ENCODE results near the gene SHB. TPM values are rescaled to one million over a fixed set of nuclear protein-coding genes. Genes with fewer than 3 reads are reported as not detected.

The SHB gene
- total RNA-seq, 4 donors from 2014 or later = 27.6 to 42.6 (median 34.5) TPM

- H3K4me3 ChIP-seq (ENCODE audit: low read depth, poor library complexity, severe bottlenecking) = no peak overlapping the region
- no peak for DNase-seq (ENCODE audit: low spot score in 2 of 2)
- intact Hi-C loops (cut with DNase I; ENCODE audit: low total_unique reads) = no loop called here
- 76 to 80% methylated on average over 15 of the region's 15 CpGs for whole genome bisulfite sequencing, 2 donors
- TF ChIP-seq CTCF (IDR thresholded peaks at IDR 0.05) (no peak), POLR2A (IDR thresholded peaks at IDR 0.05) (no peak)
Observed at GRCh38 chr9:37925786-37926736, 143.0 kb downstream of the SHB start.

GRCh38 chr9:37925006-37925405 lies 144.0 kb downstream of the SHB start:
- WGBS, 2 donors = 81 to 89% methylated on average over 5 to 6 of the region's 6 CpGs
- intact Hi-C loops (cut with DNase I; ENCODE audit: low total_unique reads) = no loop called here
- DNase-seq (ENCODE audit: low spot score in 2 of 2) = no peak
- TF ChIP-seq CTCF (IDR thresholded peaks at IDR 0.05) = no peak
- H3K4me3 ChIP-seq (ENCODE audit: low read depth, poor library complexity, severe bottlenecking) = no peak overlapping the region

GRCh38 chr9:37924538-37924937 lies 144.5 kb downstream of the SHB start:
- no peak for DNase-seq (ENCODE audit: low spot score in 2 of 2)
- no peak overlapping the region for H3K4me3 ChIP-seq (ENCODE audit: low read depth, poor library complexity, severe bottlenecking)
- TF ChIP-seq CTCF (IDR thresholded peaks at IDR 0.05) (no peak), POLR2A (IDR thresholded peaks at IDR 0.05) (no peak)
- intact Hi-C loops (cut with DNase I; ENCODE audit: low total_unique reads) = no loop called here

GRCh38 chr9:37923796-37924427 lies 145.1 kb downstream of the SHB start:
- 85 to 91% methylated on average over 25 of the region's 25 CpGs for whole genome bisulfite sequencing, 2 donors
- no peak for DNase-seq (ENCODE audit: low spot score in 2 of 2)
- intact Hi-C loops (cut with DNase I; ENCODE audit: low total_unique reads) = no loop called here

GRCh38 chr9:37923118-37923795 lies 145.8 kb downstream of the SHB start:
- 90 to 92% methylated on average over 14 of the region's 14 CpGs for WGBS, 2 donors
- no peak overlapping the region for H3K4me3 ChIP-seq (ENCODE audit: low read depth, poor library complexity, severe bottlenecking)
- DNase-seq (ENCODE audit: low spot score in 2 of 2) = no peak
- TF ChIP-seq POLR2A (IDR thresholded peaks at IDR 0.05) (no peak), CTCF (IDR thresholded peaks at IDR 0.05) (no peak)
- intact Hi-C loops (cut with DNase I; ENCODE audit: low total_unique reads) = no loop called here

More at GRCh38 chr9:37923796-37924427, 145.1 kb downstream of the SHB start:
- no peak overlapping the region for H3K4me3 ChIP-seq (ENCODE audit: low read depth, poor library complexity, severe bottlenecking)
- no peak for TF ChIP-seq POLR2A (IDR thresholded peaks at IDR 0.05)
- TF ChIP-seq CTCF (IDR thresholded peaks at IDR 0.05) = no peak

Data from lower leg skin (tissue), 4 donors.